Activated naive CD4-positive, alpha-beta T cell treated with anti-CD3 and anti-CD28 coated beads, Interleukin-2, amount 10 ng/mL, durations not matched to agents 7 days and 5 days (primary cell): ENCODE data around the gene SNTG2.
A peak's percentile ranks its signal among the peaks of the same experiment; 100 is the strongest.

Experiments used
- CTCF ChIA-PET: fragments of 350-600 bp; sonication (Branson Sonifier 250); formaldehyde crosslinking; loops from one replicate; lab custom pipeline; 2021; ENCODE audit warnings: antibody characterized with exemption; lab: Charles Lee
- DNase-seq: peaks from one replicate; pipeline ENCODE4 v3.0.0-alpha.2; 2020
- H3K27ac Mint-ChIP-seq: one replicate; pipeline ENCODE4 v1.8.0; 2021; ENCODE audit warnings: mild to moderate bottlenecking, moderate library complexity, mixed read lengths
- H3K27me3 Mint-ChIP-seq: one replicate; pipeline ENCODE4 v1.8.0; 2021; ENCODE audit warnings: mild to moderate bottlenecking, mixed read lengths
- H3K36me3 Mint-ChIP-seq: one replicate; pipeline ENCODE4 v1.8.0; 2021; ENCODE audit warnings: mixed read lengths
- H3K4me1 Mint-ChIP-seq: one replicate; pipeline ENCODE4 v1.8.0; 2021; ENCODE audit warnings: mixed read lengths
- H3K4me3 Mint-ChIP-seq: one replicate; pipeline ENCODE4 v1.8.0; 2021; ENCODE audit warnings: mild to moderate bottlenecking, moderate library complexity, mixed read lengths
- H3K9me3 Mint-ChIP-seq: one replicate; pipeline ENCODE4 v1.8.0; 2021; ENCODE audit warnings: mixed read lengths

Gene SNTG2

GRCh38 chr2:979069-979928, 28.6 kb downstream of the SNTG2 start:
- DNase-seq = no peak
- Mint-ChIP-seq H3K27me3 (peaks cover 31% of the 10 kb centered on the region), H3K4me1 (peaks cover 28% of the 10 kb centered on the region), H3K4me3 (no peak overlapping the region), H3K27ac (no peak overlapping the region), H3K36me3 (peaks cover 3% of the 10 kb centered on the region), H3K9me3 (no peaks in the 10 kb centered on the region)
- CTCF ChIA-PET = no interaction called here

- H3K9me3 Mint-ChIP-seq = no peaks in the 10 kb centered on the region
- H3K4me1 Mint-ChIP-seq = peaks cover 28% of the 10 kb centered on the region
- H3K36me3 Mint-ChIP-seq = peaks cover 3% of the 10 kb centered on the region
- H3K27me3 Mint-ChIP-seq = peaks cover 35% of the 10 kb centered on the region
- no peak for DNase-seq
- H3K4me3 Mint-ChIP-seq = no peak overlapping the region
- no peak overlapping the region for H3K27ac Mint-ChIP-seq
- CTCF ChIA-PET = interaction anchor here (1.1 kb wide), 1 partner anchor 23 kb away, joined by 3 read pairs; no protein-coding TSS in a partner anchor
These were observed 29.5 kb downstream of the SNTG2 start for GRCh38 chr2:980176-980575.

GRCh38 chr2:981258-981657, 30.6 kb downstream of the SNTG2 start:
- DNase-seq = no peak
- Mint-ChIP-seq H3K4me1 (peaks cover 28% of the 10 kb centered on the region), H3K9me3 (no peaks in the 10 kb centered on the region), H3K27me3 (peaks cover 35% of the 10 kb centered on the region), H3K36me3 (peaks cover 1% of the 10 kb centered on the region), H3K4me3 (no peak overlapping the region), H3K27ac (no peak overlapping the region)
- CTCF ChIA-PET = no interaction called here

GRCh38 chr2:981759-982158, 31.1 kb downstream of the SNTG2 start:
- DNase-seq = no peak
- no peaks in the 10 kb centered on the region for H3K9me3 Mint-ChIP-seq
- H3K27ac Mint-ChIP-seq = no peak overlapping the region
- H3K36me3 Mint-ChIP-seq = peaks cover 1% of the 10 kb centered on the region
- H3K4me3 Mint-ChIP-seq = no peak overlapping the region
- peaks cover 31% of the 10 kb centered on the region for H3K27me3 Mint-ChIP-seq
- CTCF ChIA-PET = no interaction called here
- H3K4me1 Mint-ChIP-seq = peaks cover 29% of the 10 kb centered on the region

GRCh38 chr2:985317-985898, 34.8 kb downstream of the SNTG2 start:
- peak overlapping the region; percentile 77 for H3K27ac Mint-ChIP-seq
- peak overlapping the region; percentile 9 for H3K4me3 Mint-ChIP-seq
- peaks cover 21% of the 10 kb centered on the region for H3K4me1 Mint-ChIP-seq
- DNase-seq = no peak
- peaks cover 32% of the 10 kb centered on the region for H3K27me3 Mint-ChIP-seq
- CTCF ChIA-PET = interaction anchor here (0.7 kb wide), 1 partner anchor 31 kb away, joined by 4 read pairs; no protein-coding TSS in a partner anchor
- H3K9me3 Mint-ChIP-seq = no peaks in the 10 kb centered on the region
- H3K36me3 Mint-ChIP-seq = no peaks in the 10 kb centered on the region

GRCh38 chr2:987789-988188, 37.1 kb downstream of the SNTG2 start:
- no peaks in the 10 kb centered on the region for H3K9me3 Mint-ChIP-seq
- no peak overlapping the region for H3K4me3 Mint-ChIP-seq
- CTCF ChIA-PET = no interaction called here

GRCh38 chr2:989781-990467, 39.3 kb downstream of the SNTG2 start:
- CTCF ChIA-PET = no interaction called here
- Mint-ChIP-seq H3K9me3 (no peaks in the 10 kb centered on the region), H3K4me1 (peaks cover 11% of the 10 kb centered on the region), H3K36me3 (no peaks in the 10 kb centered on the region), H3K27ac (no peak overlapping the region), H3K4me3 (no peak overlapping the region), H3K27me3 (peaks cover 10% of the 10 kb centered on the region)
- DNase-seq = no peak

More at GRCh38 chr2:987789-988188, 37.1 kb downstream of the SNTG2 start:
- Mint-ChIP-seq H3K27ac (no peak overlapping the region), H3K4me1 (peaks cover 21% of the 10 kb centered on the region), H3K36me3 (no peaks in the 10 kb centered on the region), H3K27me3 (peaks cover 29% of the 10 kb centered on the region)
- DNase-seq = no peak

GRCh38 chr2:990970-991369, 40.3 kb downstream of the SNTG2 start:
- Mint-ChIP-seq H3K4me3 (no peak overlapping the region), H3K9me3 (no peaks in the 10 kb centered on the region), H3K27ac (no peak overlapping the region), H3K27me3 (peaks cover 10% of the 10 kb centered on the region), H3K36me3 (no peaks in the 10 kb centered on the region), H3K4me1 (peaks cover 2% of the 10 kb centered on the region)
- no peak for DNase-seq
- CTCF ChIA-PET = no interaction called here

GRCh38 chr2:1002350-1002749, 51.7 kb downstream of the SNTG2 start:
- H3K36me3 Mint-ChIP-seq = peaks cover 2% of the 10 kb centered on the region
- H3K27ac Mint-ChIP-seq = no peak overlapping the region
- peaks cover 2% of the 10 kb centered on the region for H3K9me3 Mint-ChIP-seq

GRCh38 chr2:1004398-1004797, 53.7 kb downstream of the SNTG2 start:
- Mint-ChIP-seq H3K27me3 (no peaks in the 10 kb centered on the region), H3K9me3 (no peaks in the 10 kb centered on the region), H3K4me1 (no peaks in the 10 kb centered on the region), H3K36me3 (no peaks in the 10 kb centered on the region), H3K4me3 (no peak overlapping the region), H3K27ac (no peak overlapping the region)
- DNase-seq = no peak
- CTCF ChIA-PET = no interaction called here

More at GRCh38 chr2:1002350-1002749, 51.7 kb downstream of the SNTG2 start:
- Mint-ChIP-seq H3K4me1 (no peaks in the 10 kb centered on the region), H3K4me3 (no peak overlapping the region), H3K27me3 (peaks cover 7% of the 10 kb centered on the region)
- CTCF ChIA-PET = interaction anchor here (1.3 kb wide), 1 partner anchor 22 kb away, joined by 3 read pairs; no protein-coding TSS in a partner anchor
- no peak for DNase-seq

- peaks cover 11% of the 10 kb centered on the region for H3K27me3 Mint-ChIP-seq
- H3K4me3 Mint-ChIP-seq = no peak overlapping the region
- H3K27ac Mint-ChIP-seq = no peak overlapping the region
- no peaks in the 10 kb centered on the region for H3K36me3 Mint-ChIP-seq
- CTCF ChIA-PET = no interaction called here
- H3K4me1 Mint-ChIP-seq = no peaks in the 10 kb centered on the region
- H3K9me3 Mint-ChIP-seq = no peaks in the 10 kb centered on the region
- no peak for DNase-seq
These were observed 59.8 kb downstream of the SNTG2 start for GRCh38 chr2:1010415-1010930.

GRCh38 chr2:1011006-1011405, 60.4 kb downstream of the SNTG2 start:
- Mint-ChIP-seq H3K27ac (no peak overlapping the region), H3K27me3 (peaks cover 11% of the 10 kb centered on the region), H3K4me1 (no peaks in the 10 kb centered on the region), H3K4me3 (no peak overlapping the region), H3K36me3 (no peaks in the 10 kb centered on the region), H3K9me3 (no peaks in the 10 kb centered on the region)
- CTCF ChIA-PET = no interaction called here
- DNase-seq = no peak

GRCh38 chr2:1011985-1012384, 61.3 kb downstream of the SNTG2 start:
- no peaks in the 10 kb centered on the region for H3K9me3 Mint-ChIP-seq
- H3K27me3 Mint-ChIP-seq = peaks cover 11% of the 10 kb centered on the region
- CTCF ChIA-PET = no interaction called here
- H3K27ac Mint-ChIP-seq = no peak overlapping the region
- DNase-seq = no peak
- no peak overlapping the region for H3K4me3 Mint-ChIP-seq
- no peaks in the 10 kb centered on the region for H3K4me1 Mint-ChIP-seq
- H3K36me3 Mint-ChIP-seq = no peaks in the 10 kb centered on the region

GRCh38 chr2:1014802-1015201, 64.2 kb downstream of the SNTG2 start:
- H3K27me3 Mint-ChIP-seq = peaks cover 11% of the 10 kb centered on the region
- H3K9me3 Mint-ChIP-seq = no peaks in the 10 kb centered on the region
- no peaks in the 10 kb centered on the region for H3K36me3 Mint-ChIP-seq
- H3K4me3 Mint-ChIP-seq = no peak overlapping the region
- CTCF ChIA-PET = no interaction called here
- DNase-seq = no peak
- no peak overlapping the region for H3K27ac Mint-ChIP-seq
- no peaks in the 10 kb centered on the region for H3K4me1 Mint-ChIP-seq
